Left lung (tissue), 10 donors: ENCODE results near the gene CDH4. TPM values are rescaled to one million over a fixed set of nuclear protein-coding genes. Genes with fewer than 3 reads are reported as not detected.
A peak's percentile ranks its signal among the peaks of the same experiment; 100 is the strongest.

Experiments
- ATAC-seq: fragments of 200-7000 bp; cut with Tn5 transposase; one replicate; pipeline ENCODE4 v1.9.1; 2020; ENCODE audit warnings: moderate library complexity
- DNase-seq, 4 donors: peaks; one replicate each; pipeline ENCODE4 v3.0.0-alpha.2; 2013 to 2020
- H3K27ac ChIP-seq, 2 donors: fragments of 200-600 bp; sonication (generic) in 1 of 2; one replicate each; pipeline versions ENCODE4 v1.5.0 to v1.8.0; 2020 to 2021
- H3K27me3 ChIP-seq, 2 donors: fragments of 200-600 bp; sonication (generic) in 1 of 2; one replicate each; pipeline versions ENCODE4 v1.5.0 to v1.8.0; 2020 to 2021
- H3K36me3 ChIP-seq, 2 donors: fragments of 200-600 bp; sonication (generic) in 1 of 2; one replicate each; pipeline versions ENCODE4 v1.5.0 to v1.8.0; 2020 to 2021
- H3K4me1 ChIP-seq, 2 donors: fragments of 200-600 bp; one replicate each; pipeline ENCODE4 v1.8.0; 2021
- H3K4me3 ChIP-seq, 2 donors: fragments of 200-600 bp; sonication (generic) in 1 of 2; one replicate each; pipeline versions ENCODE4 v1.5.0 to v1.8.0; 2020 to 2021; ENCODE audit warnings: mild to moderate bottlenecking in 1 of 2
- H3K9me3 ChIP-seq, 2 donors: fragments of 200-600 bp; sonication (generic) in 1 of 2; one replicate each; pipeline versions ENCODE4 v1.5.0 to v1.8.0; 2020 to 2021
- intact Hi-C, 2 donors: fragments of 100-400 bp; cut with DNase I; formaldehyde crosslinking; loops; one replicate each; pipeline versions ENCODE4 v1.11.2 to v1.14.2; 2022
- polyA plus RNA-seq, 6 donors: library from polyadenylated mRNA; unstranded; fragments of 120-200 nt; gene quantifications; one replicate each; pipeline ENCODE4 v1.2.1, GENCODE V29; 2013; ENCODE audit not compliant: insufficient read length in 6 of 6
- total RNA-seq, 2 donors: library from RNA; stranded (reverse); fragmentation: NEBNext Ultra II Directional; extraction: Animal tissue kit (Norgen Biotek cat#: 25700); gene quantifications; one replicate each; pipeline ENCODE4 v1.2.1, GENCODE V29; 2021
- TF ChIP-seq, protein P1 (sequence below), 2 donors: fragments of 200-600 bp; sonication (generic) in 1 of 2; IDR thresholded peaks; one replicate each; pipeline versions ENCODE4 v1.5.0 to v1.8.0; 2021; ENCODE audit warnings: antibody characterized with exemption in 2 of 2
- donor health status: DM: no; HTN: yes; CAD: no.
- donor health status: DM: no; HTN: no; CAD: no.

Gene CDH4
- total and polyA plus RNA-seq, 8 donors, result 0.24 to 10.8 (median 5.1) TPM

DNA sequence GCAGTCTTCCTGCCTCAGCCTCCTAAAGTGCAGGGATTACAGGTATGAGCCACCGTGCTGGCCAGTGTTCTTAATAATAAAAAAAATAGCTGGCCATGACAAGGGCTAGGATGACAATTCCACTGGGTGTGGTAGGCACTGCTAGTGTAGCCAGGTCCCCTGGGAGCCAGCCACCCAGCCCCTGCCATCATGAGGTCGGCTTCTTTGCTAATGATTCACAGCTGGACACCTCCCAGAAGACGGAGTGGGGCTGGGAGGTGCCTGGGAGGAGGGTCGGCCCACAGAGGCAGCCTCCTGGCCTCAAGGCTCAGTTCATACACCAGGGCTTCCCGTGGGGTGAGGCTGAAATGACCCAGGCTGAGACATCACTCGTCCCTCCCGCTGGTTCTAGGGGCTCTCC lies 583.2 kb downstream of the CDH4 start:
- no peaks in the 10 kb centered on the region for H3K4me1 ChIP-seq
- intact Hi-C loops, result no loop called here
- H3K36me3 ChIP-seq, result no peaks in the 10 kb centered on the region
- no peak overlapping the region for H3K4me3 ChIP-seq
- ATAC-seq (no peak), DNase-seq (peak in 1 of 4 donors; percentile 47)
- TF ChIP-seq, protein P1, sequence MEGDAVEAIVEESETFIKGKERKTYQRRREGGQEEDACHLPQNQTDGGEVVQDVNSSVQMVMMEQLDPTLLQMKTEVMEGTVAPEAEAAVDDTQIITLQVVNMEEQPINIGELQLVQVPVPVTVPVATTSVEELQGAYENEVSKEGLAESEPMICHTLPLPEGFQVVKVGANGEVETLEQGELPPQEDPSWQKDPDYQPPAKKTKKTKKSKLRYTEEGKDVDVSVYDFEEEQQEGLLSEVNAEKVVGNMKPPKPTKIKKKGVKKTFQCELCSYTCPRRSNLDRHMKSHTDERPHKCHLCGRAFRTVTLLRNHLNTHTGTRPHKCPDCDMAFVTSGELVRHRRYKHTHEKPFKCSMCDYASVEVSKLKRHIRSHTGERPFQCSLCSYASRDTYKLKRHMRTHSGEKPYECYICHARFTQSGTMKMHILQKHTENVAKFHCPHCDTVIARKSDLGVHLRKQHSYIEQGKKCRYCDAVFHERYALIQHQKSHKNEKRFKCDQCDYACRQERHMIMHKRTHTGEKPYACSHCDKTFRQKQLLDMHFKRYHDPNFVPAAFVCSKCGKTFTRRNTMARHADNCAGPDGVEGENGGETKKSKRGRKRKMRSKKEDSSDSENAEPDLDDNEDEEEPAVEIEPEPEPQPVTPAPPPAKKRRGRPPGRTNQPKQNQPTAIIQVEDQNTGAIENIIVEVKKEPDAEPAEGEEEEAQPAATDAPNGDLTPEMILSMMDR (IDR thresholded peaks at IDR 0.05), result no peak
- H3K27ac ChIP-seq, result no peak overlapping the region
- H3K27me3 ChIP-seq, result peaks cover 0 to 38% of the 10 kb centered on the region in 2 donors
- peaks cover 0 to 3% of the 10 kb centered on the region in 2 donors for H3K9me3 ChIP-seq

DNA sequence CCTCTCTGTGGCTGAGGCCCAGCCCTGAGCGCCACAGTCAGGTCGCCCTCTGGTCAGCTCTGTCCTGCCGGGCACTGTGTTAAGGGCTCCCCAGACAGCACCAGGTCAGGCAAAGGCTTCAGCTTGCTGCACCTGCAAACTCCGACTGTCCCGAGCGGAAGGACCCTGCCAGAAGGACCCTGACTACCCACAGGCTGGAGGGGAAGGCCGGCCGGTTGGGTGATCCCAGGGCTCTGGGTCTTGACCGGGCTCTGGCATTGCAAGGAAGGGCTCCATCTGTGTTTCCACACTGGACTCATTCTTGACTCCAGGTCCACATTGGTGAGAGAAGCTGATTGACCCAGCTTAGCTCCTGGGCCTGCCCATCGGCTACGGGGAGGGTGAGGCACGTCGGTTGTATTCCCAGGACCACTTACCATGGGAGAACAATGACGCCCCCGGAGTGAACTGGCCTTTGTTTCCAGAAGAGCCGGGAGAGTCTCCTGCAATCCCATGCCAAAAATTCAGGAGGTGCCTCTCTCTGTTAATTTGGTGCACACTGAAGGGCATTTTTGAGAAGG lies 583.8 kb downstream of the CDH4 start:
- Histone ChIP-seq H3K4me1 (no peaks in the 10 kb centered on the region), H3K9me3 (peaks cover 0 to 3% of the 10 kb centered on the region in 2 donors), H3K27me3 (peaks cover 0 to 32% of the 10 kb centered on the region in 2 donors), H3K36me3 (no peaks in the 10 kb centered on the region), H3K4me3 (no peak overlapping the region), H3K27ac (no peak overlapping the region)
- TF ChIP-seq, protein P1 (IDR thresholded peaks at IDR 0.05), result no peak
- no peak for ATAC-seq
- DNase-seq, result peak in 1 of 4 donors; percentile 45
- intact Hi-C loops, result no loop called here

DNA sequence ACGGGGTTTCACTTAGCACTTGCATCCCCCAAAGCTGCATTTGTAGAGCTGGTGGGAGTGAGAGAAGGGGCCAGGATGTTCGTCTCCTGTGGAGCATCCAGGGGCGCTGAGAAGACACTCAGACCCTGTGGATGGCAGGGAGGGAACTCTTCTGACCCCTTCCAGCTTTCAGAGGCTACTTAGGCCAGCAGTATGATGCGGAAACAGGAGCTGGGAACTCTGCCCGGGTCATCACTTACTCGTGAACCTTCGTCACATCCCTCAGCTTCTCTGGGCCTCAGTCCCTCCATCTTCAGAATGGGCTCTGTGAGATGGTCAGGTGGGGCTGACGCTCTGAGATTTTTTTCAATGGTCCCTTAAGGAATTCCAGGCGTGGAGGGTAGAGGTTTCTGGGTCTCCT lies 585.1 kb downstream of the CDH4 start:
- Histone ChIP-seq H3K4me3 (no peak overlapping the region), H3K27me3 (peaks cover 0 to 19% of the 10 kb centered on the region in 2 donors), H3K9me3 (no peaks in the 10 kb centered on the region), H3K4me1 (no peaks in the 10 kb centered on the region), H3K27ac (no peak overlapping the region), H3K36me3 (no peaks in the 10 kb centered on the region)
- TF ChIP-seq, protein P1 (IDR thresholded peaks at IDR 0.05), result no peak
- intact Hi-C loops, result no loop called here
- DNase-seq, result peak in 1 of 4 donors; percentile 20
- ATAC-seq, result no peak

DNA sequence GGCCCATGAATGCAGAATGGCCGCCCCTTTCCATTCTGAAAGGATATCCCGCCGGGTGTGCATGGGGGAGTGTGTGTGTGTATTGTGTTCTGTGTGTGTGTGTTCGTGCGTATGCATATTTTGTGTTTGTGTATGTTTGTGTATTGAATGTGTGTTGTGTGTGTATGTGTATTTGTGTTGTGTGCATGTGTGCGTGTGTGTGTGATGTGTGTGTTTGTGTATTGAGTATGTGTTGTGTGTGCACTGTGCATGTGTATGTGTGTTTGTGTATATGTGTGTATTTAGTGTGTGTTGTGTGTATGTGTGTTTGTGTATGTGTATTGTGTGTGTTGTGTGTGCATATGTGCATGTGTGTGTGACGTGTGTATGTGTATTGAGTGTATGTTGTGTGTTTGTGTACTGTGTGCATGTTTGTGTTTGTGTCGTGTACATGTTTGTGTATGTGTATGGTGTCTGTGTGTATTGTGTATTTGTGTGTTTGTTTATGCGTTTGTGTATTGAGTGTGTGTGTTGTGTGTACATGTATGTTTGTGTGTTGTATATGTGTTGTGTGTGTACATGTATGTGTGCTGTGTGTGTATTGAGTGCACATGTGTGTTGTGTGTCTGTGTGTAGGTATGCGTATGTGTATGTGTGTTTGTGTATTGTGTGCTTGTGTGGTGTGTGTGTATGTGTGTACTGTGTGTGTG lies 587.3 kb downstream of the CDH4 start:
- DNase-seq (no peak), ATAC-seq (no peak)
- no peaks in the 10 kb centered on the region for H3K4me1 ChIP-seq
- peaks cover 0 to 10% of the 10 kb centered on the region in 2 donors for H3K27me3 ChIP-seq
- H3K27ac ChIP-seq, result no peak overlapping the region
- no peaks in the 10 kb centered on the region for H3K9me3 ChIP-seq
- H3K36me3 ChIP-seq, result no peaks in the 10 kb centered on the region
- intact Hi-C loops, result no loop called here
- TF ChIP-seq, protein P1 (IDR thresholded peaks at IDR 0.05), result no peak
- H3K4me3 ChIP-seq, result no peak overlapping the region

DNA sequence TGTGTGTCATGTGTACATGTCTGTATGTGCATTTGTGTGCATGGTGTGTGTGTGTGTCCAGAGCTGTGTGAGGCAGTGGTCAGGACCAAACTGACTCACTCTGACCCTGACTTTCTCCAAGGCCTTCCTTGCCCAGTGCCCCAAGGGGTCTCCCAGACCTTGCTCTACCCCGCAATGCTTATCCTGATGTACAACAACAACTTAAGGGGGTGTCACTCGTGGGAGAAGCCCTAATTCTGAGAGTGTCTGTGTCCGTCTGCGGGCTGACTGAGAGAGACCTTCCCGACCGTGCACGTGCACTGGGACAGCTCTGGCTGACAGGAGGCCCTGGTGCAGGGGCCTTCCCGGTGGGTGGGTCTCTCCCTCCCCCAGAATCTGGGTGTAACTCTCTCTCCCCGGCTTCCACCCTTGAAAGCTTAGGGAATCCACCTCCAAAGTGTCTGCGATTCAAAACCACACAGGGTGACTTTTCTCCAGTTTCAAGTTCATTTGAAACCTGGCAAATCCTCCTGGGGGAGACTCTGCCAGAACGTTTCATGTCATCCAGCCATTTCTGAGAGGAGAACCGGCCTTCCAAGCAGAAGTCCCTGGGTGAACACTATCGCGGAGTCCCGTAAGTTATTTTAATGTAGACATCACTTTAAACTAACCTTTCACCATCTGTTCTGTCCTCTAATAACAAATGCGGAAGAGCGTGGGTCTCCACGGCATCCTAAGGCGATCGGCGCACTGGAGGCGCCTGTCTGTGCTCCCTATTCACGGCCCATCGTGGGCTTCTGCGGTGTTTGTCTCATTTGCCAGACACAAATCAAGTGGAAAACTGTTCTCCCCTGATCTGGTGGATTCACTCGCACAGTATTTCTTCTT lies 588.1 kb downstream of the CDH4 start:
- H3K4me1 ChIP-seq, result no peaks in the 10 kb centered on the region
- intact Hi-C loops, result no loop called here
- no peak overlapping the region for H3K27ac ChIP-seq
- H3K36me3 ChIP-seq, result no peaks in the 10 kb centered on the region
- H3K9me3 ChIP-seq, result no peaks in the 10 kb centered on the region
- H3K27me3 ChIP-seq, result peaks cover 0 to 15% of the 10 kb centered on the region in 2 donors
- ATAC-seq, result no peak
- no peak overlapping the region for H3K4me3 ChIP-seq
- TF ChIP-seq, protein P1 (IDR thresholded peaks at IDR 0.05), result no peak
- peak in 1 of 4 donors; percentile 43 for DNase-seq
